Measurements from ENCODE around the gene SCFD2.

DNA sequence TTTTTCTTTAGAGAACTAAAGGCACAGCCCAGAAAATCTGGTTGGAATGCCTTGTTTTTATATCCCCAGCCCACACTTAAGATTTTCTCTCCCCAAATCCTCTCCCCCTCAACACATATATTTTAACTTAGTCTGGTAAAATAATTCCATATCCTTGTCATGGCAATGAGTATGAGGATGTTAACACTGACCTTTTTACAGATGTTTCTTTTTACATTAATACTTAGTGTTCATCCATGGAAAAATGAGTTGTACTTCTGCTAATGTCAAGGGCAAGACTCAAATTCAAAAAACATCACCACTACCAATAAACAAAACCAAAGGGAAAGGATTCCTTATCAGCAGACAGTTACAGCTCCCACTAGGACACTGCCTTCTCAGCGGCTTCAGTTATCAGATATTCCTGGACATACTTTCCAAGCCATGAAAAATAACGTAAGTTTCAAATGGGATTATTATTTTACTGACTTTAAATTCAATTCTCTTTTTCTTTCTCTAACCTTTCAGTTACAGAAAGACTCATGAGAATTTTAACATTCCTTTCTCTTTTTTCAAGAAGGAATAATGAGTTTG lies 420.4 kb downstream of the SCFD2 start:
- no peak for TF ChIP-seq POLR2A (IDR thresholded peaks at IDR 0.05)
- TF ChIP-seq, protein P1, sequence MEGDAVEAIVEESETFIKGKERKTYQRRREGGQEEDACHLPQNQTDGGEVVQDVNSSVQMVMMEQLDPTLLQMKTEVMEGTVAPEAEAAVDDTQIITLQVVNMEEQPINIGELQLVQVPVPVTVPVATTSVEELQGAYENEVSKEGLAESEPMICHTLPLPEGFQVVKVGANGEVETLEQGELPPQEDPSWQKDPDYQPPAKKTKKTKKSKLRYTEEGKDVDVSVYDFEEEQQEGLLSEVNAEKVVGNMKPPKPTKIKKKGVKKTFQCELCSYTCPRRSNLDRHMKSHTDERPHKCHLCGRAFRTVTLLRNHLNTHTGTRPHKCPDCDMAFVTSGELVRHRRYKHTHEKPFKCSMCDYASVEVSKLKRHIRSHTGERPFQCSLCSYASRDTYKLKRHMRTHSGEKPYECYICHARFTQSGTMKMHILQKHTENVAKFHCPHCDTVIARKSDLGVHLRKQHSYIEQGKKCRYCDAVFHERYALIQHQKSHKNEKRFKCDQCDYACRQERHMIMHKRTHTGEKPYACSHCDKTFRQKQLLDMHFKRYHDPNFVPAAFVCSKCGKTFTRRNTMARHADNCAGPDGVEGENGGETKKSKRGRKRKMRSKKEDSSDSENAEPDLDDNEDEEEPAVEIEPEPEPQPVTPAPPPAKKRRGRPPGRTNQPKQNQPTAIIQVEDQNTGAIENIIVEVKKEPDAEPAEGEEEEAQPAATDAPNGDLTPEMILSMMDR (IDR thresholded peaks at IDR 0.05), result no peak
- no peak for TF ChIP-seq POLR2AphosphoS5 (IDR thresholded peaks at IDR 0.05)
